WTC11 (cell line): ENCODE data around the gene TMEM119. TPM values are rescaled to one million over a fixed set of nuclear protein-coding genes. Genes with fewer than 3 reads are reported as not detected.

Source experiments
- ATAC-seq: fragments of 200-7000 bp; cut with Tn5 transposase; 2 replicates; pipeline ENCODE4 v1.10.0; 2021; ENCODE audit warnings: mild to moderate bottlenecking, moderate library complexity
- CTCF ChIA-PET: fragments of 300-600 bp; sonication (Branson Sonifier 250); formaldehyde crosslinking; loops from one replicate; lab custom pipeline; 2021; ENCODE audit warnings: antibody characterized with exemption; lab: Charles Lee
- POLR2A ChIA-PET: fragments of 350-600 bp; sonication (Branson Sonifier 250); formaldehyde crosslinking; loops from one replicate; lab custom pipeline; 2021; ENCODE audit warnings: antibody characterized with exemption; lab: Charles Lee
- DNase-seq: peaks from one replicate; pipeline ENCODE4 v3.0.0; 2021; ENCODE audit warnings: low spot score
- H3K27ac Mint-ChIP-seq: 2 replicates; pipeline ENCODE4 v1.8.0; 2021; ENCODE audit warnings: mixed read lengths
- H3K27me3 Mint-ChIP-seq: 2 replicates; pipeline ENCODE4 v1.8.0; 2021; ENCODE audit warnings: low read depth, mild to moderate bottlenecking, moderate library complexity, mixed read lengths
- H3K36me3 Mint-ChIP-seq: 2 replicates; pipeline ENCODE4 v1.8.0; 2021; ENCODE audit warnings: mixed read lengths
- H3K4me1 Mint-ChIP-seq: 2 replicates; pipeline ENCODE4 v1.8.0; 2022; ENCODE audit warnings: mixed read lengths
- H3K4me3 Mint-ChIP-seq: 2 replicates; pipeline ENCODE4 v1.8.0; 2021; ENCODE audit warnings: mild to moderate bottlenecking, moderate library complexity, mixed read lengths
- H3K9me3 Mint-ChIP-seq: 2 replicates; pipeline ENCODE4 v1.8.0; 2021; ENCODE audit warnings: mixed read lengths
- ATF1 ChIP-seq: sonication (generic); formaldehyde crosslinking; IDR thresholded peaks from 2 replicates; pipeline ENCODE4 v1.8.1; 2023; ENCODE audit warnings: mild to moderate bottlenecking, moderate library complexity, missing genetic modification reagents
- CREB1 ChIP-seq: sonication (generic); formaldehyde crosslinking; IDR thresholded peaks from 2 replicates; pipeline ENCODE4 v1.8.0; 2023; ENCODE audit warnings: mild to moderate bottlenecking, missing genetic modification reagents
- E2F4 ChIP-seq: sonication (generic); formaldehyde crosslinking; IDR thresholded peaks from 2 replicates; pipeline ENCODE4 v1.8.1; 2022; ENCODE audit warnings: low read depth, mild to moderate bottlenecking, moderate library complexity, missing genetic modification reagents, borderline replicate concordance
- ESRRA ChIP-seq: sonication (generic); formaldehyde crosslinking; IDR thresholded peaks from 2 replicates; pipeline ENCODE4 v1.8.1; 2022; ENCODE audit warnings: mild to moderate bottlenecking, missing genetic modification reagents, borderline replicate concordance
- ETV6 ChIP-seq: sonication (generic); formaldehyde crosslinking; IDR thresholded peaks from 2 replicates; pipeline ENCODE4 v1.8.1; 2022; ENCODE audit warnings: mild to moderate bottlenecking, missing genetic modification reagents
- FOXP1 ChIP-seq: sonication (generic); formaldehyde crosslinking; IDR thresholded peaks from 2 replicates; pipeline ENCODE4 v1.8.0; 2022; ENCODE audit warnings: missing genetic modification reagents, mild to moderate bottlenecking, moderate library complexity, borderline replicate concordance
- GABPB1 ChIP-seq: sonication (generic); formaldehyde crosslinking; IDR thresholded peaks from 2 replicates; pipeline ENCODE4 v1.8.1; 2023; ENCODE audit warnings: mild to moderate bottlenecking, missing genetic modification reagents
- JAZF1 ChIP-seq: fragments of 250-450 bp; sonication (Bioruptor Pico); IDR thresholded peaks from 2 replicates; pipeline ENCODE4 v1.9.0; 2021; ENCODE audit warnings: moderate library complexity, mild to moderate bottlenecking, inconsistent platforms
- MXD4 ChIP-seq: fragments of 250-450 bp; sonication (Bioruptor Pico); IDR thresholded peaks from 2 replicates; pipeline ENCODE4 v1.8.0; 2021; ENCODE audit warnings: mild to moderate bottlenecking, moderate library complexity, borderline replicate concordance
- NFE2L1 ChIP-seq: sonication (generic); formaldehyde crosslinking; IDR thresholded peaks from 2 replicates; pipeline ENCODE4 v1.8.1; 2023; ENCODE audit warnings: missing genetic modification reagents
- OVOL2 ChIP-seq: fragments of 250-450 bp; sonication (Bioruptor Pico); IDR thresholded peaks from 2 replicates; pipeline ENCODE4 v1.9.0; 2021; ENCODE audit warnings: mild to moderate bottlenecking, borderline replicate concordance
- SMAD4 ChIP-seq: sonication (generic); formaldehyde crosslinking; IDR thresholded peaks from 2 replicates; pipeline ENCODE4 v1.8.0; 2022; ENCODE audit warnings: mild to moderate bottlenecking, missing genetic modification reagents
- TEAD1 ChIP-seq: sonication (generic); formaldehyde crosslinking; IDR thresholded peaks from 2 replicates; pipeline ENCODE4 v1.8.0; 2022; ENCODE audit warnings: mild to moderate bottlenecking, missing genetic modification reagents
- TP53 ChIP-seq: sonication (generic); formaldehyde crosslinking; IDR thresholded peaks from 2 replicates; pipeline ENCODE4 v1.8.1; 2023; ENCODE audit warnings: mild to moderate bottlenecking, missing genetic modification reagents
- ZNF121 ChIP-seq: sonication (generic); formaldehyde crosslinking; IDR thresholded peaks from 2 replicates; pipeline ENCODE4 v1.8.0; 2023; ENCODE audit warnings: missing genetic modification reagents
- ZNF671 ChIP-seq: fragments of 250-450 bp; sonication (Bioruptor Pico); IDR thresholded peaks from 2 replicates; pipeline ENCODE4 v1.8.0; 2021; ENCODE audit warnings: mild to moderate bottlenecking
- total RNA-seq: library from RNA; stranded (reverse); gene quantifications from 3 replicates; pipeline ENCODE4 v1.2.3, GENCODE V29; 2021
- TF ChIP-seq, protein P1 (sequence below): sonication (generic); formaldehyde crosslinking; IDR thresholded peaks from 2 replicates; pipeline ENCODE4 v1.8.1; 2022; ENCODE audit warnings: low read depth, missing genetic modification reagents, borderline replicate concordance
- TF ChIP-seq, protein P2 (sequence below): sonication (generic); formaldehyde crosslinking; IDR thresholded peaks from 2 replicates; pipeline ENCODE4 v1.8.1; 2022; ENCODE audit warnings: missing genetic modification reagents, borderline replicate concordance
- TF ChIP-seq, protein P3 (sequence below): sonication (generic); formaldehyde crosslinking; IDR thresholded peaks from 2 replicates; pipeline ENCODE4 v1.8.0; 2022; ENCODE audit warnings: mild to moderate bottlenecking, missing genetic modification reagents

TMEM119 gene
- total RNA-seq, 1 experiment from 2014 or later, result 0.20 TPM

GRCh38 chr12:108571609-108572165 lies 26.2 kb downstream of the TMEM119 start (continued):
- TF ChIP-seq CREB1 (CRISPR knock-in tag), result no peak

DNA sequence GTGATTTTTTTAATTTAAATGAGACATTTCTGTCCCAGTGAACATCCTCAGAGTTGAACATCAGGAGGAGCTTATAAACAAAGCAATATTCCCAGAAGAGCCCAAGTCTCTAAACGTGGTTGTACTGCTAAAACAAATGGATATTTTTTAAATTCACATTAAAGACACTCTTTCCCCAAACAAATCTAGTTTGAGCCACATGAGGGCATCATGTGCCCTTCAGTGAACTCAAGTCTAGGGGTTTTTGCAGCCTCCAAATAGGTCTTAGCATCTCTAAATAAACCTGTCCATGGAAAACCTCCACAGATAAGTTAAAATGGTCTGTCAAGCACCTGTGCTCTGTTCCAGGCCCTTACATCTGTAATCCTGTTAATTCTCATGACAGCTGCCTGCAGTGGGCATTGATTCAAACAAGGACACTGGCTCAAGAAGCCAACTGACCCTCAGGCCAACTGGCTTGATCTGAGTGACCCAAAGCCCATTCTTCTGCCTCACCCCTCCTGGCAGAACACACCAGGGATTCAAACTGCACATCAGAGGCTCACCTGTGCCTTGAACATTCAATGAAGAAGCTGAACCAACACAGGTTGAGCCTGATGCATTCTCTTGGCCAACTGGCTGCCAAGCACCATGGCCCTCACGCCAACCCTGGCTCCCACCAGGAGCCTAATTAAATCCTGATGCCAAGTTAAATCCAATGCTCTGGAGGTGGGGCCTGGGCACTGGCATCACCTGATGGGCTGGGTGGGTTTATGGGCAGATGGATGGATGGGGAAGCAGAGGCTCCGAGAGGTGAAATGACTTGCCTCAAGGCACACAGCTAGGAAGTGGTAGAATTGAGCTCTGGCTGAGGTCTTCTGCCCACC lies 26.9 kb downstream of the TMEM119 start:
- H3K27me3 Mint-ChIP-seq, result no peaks in the 10 kb centered on the region
- no peak for DNase-seq
- TF ChIP-seq FOXP1 (CRISPR knock-in tag) (no peak), ETV6 (no peak), ATF1 (CRISPR knock-in tag) (no peak), ZNF121 (CRISPR knock-in tag) (no peak), TEAD1 (CRISPR knock-in tag) (no peak), TP53 (CRISPR knock-in tag) (no peak), ZNF671 (CRISPR knock-in tag) (no peak), JAZF1 (CRISPR knock-in tag) (no peak), GABPB1 (no peak), NFE2L1 (CRISPR knock-in tag) (no peak), OVOL2 (no peak), MXD4 (CRISPR knock-in tag) (no peak), ESRRA (CRISPR knock-in tag) (no peak), SMAD4 (CRISPR knock-in tag) (no peak)
- TF ChIP-seq, protein P1, sequence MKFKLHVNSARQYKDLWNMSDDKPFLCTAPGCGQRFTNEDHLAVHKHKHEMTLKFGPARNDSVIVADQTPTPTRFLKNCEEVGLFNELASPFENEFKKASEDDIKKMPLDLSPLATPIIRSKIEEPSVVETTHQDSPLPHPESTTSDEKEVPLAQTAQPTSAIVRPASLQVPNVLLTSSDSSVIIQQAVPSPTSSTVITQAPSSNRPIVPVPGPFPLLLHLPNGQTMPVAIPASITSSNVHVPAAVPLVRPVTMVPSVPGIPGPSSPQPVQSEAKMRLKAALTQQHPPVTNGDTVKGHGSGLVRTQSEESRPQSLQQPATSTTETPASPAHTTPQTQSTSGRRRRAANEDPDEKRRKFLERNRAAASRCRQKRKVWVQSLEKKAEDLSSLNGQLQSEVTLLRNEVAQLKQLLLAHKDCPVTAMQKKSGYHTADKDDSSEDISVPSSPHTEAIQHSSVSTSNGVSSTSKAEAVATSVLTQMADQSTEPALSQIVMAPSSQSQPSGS, result no peak
- TF ChIP-seq, protein P2, sequence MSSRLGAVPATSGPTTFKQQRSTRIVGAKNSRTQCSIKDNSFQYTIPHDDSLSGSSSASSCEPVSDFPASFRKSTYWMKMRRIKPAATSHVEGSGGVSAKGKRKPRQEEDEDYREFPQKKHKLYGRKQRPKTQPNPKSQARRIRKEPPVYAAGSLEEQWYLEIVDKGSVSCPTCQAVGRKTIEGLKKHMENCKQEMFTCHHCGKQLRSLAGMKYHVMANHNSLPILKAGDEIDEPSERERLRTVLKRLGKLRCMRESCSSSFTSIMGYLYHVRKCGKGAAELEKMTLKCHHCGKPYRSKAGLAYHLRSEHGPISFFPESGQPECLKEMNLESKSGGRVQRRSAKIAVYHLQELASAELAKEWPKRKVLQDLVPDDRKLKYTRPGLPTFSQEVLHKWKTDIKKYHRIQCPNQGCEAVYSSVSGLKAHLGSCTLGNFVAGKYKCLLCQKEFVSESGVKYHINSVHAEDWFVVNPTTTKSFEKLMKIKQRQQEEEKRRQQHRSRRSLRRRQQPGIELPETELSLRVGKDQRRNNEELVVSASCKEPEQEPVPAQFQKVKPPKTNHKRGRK (CRISPR knock-in tag), result no peak
- TF ChIP-seq, protein P3, sequence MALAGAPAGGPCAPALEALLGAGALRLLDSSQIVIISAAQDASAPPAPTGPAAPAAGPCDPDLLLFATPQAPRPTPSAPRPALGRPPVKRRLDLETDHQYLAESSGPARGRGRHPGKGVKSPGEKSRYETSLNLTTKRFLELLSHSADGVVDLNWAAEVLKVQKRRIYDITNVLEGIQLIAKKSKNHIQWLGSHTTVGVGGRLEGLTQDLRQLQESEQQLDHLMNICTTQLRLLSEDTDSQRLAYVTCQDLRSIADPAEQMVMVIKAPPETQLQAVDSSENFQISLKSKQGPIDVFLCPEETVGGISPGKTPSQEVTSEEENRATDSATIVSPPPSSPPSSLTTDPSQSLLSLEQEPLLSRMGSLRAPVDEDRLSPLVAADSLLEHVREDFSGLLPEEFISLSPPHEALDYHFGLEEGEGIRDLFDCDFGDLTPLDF (CRISPR knock-in tag), result no peak
- H3K27ac Mint-ChIP-seq, result no peak overlapping the region
- H3K4me1 Mint-ChIP-seq, result no peaks in the 10 kb centered on the region
- peak; percentile 50; the same call in 1 of the 2 replicates for ATAC-seq
- ChIA-PET CTCF (interaction anchor here (0.6 to 3.9 kb wide), 10 partner anchors 9 to 380 kb away, joined by 3 to 31 read pairs (median 4); partner anchors contain the start of genes ISCU and TMEM119), POLR2A (interaction anchor here (0.5 kb wide), 1 partner anchor 48 kb away, joined by 10 read pairs; no protein-coding TSS in a partner anchor)
- no peak overlapping the region for H3K4me3 Mint-ChIP-seq
- H3K9me3 Mint-ChIP-seq, result no peaks in the 10 kb centered on the region
- H3K36me3 Mint-ChIP-seq, result peaks cover 30% of the 10 kb centered on the region

- TF ChIP-seq OVOL2, result no peak
- no peak for TF ChIP-seq E2F4 (CRISPR knock-in tag)
- TF ChIP-seq, protein P2 (CRISPR knock-in tag), result no peak
- no peak for TF ChIP-seq TEAD1 (CRISPR knock-in tag)
- no peak for ATAC-seq
These were observed 29.3 kb downstream of the TMEM119 start for GRCh38 chr12:108568338-108569154.

More at GRCh38 chr12:108568338-108569154, 29.3 kb downstream of the TMEM119 start:
- Mint-ChIP-seq H3K4me3 (no peak overlapping the region), H3K9me3 (no peaks in the 10 kb centered on the region), H3K27me3 (no peaks in the 10 kb centered on the region), H3K4me1 (0 out of 2 replicates have a peak, but pooled peaks cover 2% of the 10 kb centered on the region), H3K27ac (no peak overlapping the region), H3K36me3 (peaks cover 53% of the 10 kb centered on the region)
- POLR2A ChIA-PET, result interaction anchor here (0.6 kb wide), 1 partner anchor 9 kb away, joined by 7 read pairs; no protein-coding TSS in a partner anchor
- CTCF ChIA-PET, result interaction anchor here (0.6 to 3.9 kb wide), 2 partner anchors 49 to 239 kb away, joined by 3 to 31 read pairs; no protein-coding TSS in a partner anchor
- DNase-seq, result no peak
